ENCODE results near the gene SMIM38.

The SMIM38 gene

DNA sequence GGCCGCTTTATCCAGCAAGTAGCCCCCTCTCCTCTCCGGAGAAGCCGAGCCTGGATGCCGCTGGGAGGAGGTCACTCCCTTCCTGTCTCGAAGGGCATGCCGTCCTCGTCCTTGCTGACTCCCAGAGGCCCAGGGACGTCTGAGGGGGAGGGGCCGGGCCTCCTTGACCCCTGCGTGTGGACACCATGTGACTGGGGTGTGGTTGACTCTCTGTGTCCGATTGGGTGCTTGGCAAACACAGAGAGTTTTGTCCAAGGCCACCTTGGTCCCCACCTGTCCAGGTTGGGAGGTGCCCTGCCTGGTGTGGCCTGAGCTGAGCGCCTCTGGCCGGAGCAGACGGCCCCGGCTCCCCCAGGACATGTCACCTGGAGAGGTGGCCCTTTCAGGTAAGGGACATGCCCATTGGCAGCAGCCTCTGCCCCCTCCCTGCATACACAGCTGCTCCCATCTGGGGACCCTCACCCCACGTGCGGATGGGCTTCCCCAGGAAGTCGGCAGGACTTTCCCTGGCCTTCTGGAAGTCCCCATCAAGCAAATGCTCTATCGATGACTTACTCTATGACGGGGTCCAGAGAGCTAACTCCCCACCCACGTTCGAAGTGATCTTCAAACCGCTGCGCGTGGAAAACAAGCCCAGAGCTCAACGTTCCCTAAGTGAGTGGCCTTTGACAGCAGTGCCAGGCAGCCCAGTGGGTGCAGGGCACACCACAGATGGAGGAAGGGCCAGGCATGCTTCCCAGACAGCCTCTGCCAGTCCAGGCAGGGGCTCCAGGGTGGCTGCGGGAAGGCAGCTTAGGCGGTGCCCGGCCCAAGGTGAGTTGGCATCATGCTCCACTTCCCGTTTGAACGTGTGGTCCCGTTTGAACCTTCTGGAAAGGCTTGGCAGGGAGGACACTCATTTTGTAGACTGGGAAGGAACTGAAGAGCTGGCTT lies at the start of gene SMIM38:
Gene SMIM38 (plus strand): TSS at position 634 of the 933 bp plus-strand sequence. CDS start 1,912 bp downstream, outside the sequence.
- H3K4me3 ChIP-seq (ENCODE audit: low read depth, low read length) = no peak within 1 kb of the TSS
- TF ChIP-seq, protein P1, sequence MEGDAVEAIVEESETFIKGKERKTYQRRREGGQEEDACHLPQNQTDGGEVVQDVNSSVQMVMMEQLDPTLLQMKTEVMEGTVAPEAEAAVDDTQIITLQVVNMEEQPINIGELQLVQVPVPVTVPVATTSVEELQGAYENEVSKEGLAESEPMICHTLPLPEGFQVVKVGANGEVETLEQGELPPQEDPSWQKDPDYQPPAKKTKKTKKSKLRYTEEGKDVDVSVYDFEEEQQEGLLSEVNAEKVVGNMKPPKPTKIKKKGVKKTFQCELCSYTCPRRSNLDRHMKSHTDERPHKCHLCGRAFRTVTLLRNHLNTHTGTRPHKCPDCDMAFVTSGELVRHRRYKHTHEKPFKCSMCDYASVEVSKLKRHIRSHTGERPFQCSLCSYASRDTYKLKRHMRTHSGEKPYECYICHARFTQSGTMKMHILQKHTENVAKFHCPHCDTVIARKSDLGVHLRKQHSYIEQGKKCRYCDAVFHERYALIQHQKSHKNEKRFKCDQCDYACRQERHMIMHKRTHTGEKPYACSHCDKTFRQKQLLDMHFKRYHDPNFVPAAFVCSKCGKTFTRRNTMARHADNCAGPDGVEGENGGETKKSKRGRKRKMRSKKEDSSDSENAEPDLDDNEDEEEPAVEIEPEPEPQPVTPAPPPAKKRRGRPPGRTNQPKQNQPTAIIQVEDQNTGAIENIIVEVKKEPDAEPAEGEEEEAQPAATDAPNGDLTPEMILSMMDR (IDR thresholded peaks at IDR 0.05; ENCODE audit: low read depth, low read length) = no peak

DNA sequence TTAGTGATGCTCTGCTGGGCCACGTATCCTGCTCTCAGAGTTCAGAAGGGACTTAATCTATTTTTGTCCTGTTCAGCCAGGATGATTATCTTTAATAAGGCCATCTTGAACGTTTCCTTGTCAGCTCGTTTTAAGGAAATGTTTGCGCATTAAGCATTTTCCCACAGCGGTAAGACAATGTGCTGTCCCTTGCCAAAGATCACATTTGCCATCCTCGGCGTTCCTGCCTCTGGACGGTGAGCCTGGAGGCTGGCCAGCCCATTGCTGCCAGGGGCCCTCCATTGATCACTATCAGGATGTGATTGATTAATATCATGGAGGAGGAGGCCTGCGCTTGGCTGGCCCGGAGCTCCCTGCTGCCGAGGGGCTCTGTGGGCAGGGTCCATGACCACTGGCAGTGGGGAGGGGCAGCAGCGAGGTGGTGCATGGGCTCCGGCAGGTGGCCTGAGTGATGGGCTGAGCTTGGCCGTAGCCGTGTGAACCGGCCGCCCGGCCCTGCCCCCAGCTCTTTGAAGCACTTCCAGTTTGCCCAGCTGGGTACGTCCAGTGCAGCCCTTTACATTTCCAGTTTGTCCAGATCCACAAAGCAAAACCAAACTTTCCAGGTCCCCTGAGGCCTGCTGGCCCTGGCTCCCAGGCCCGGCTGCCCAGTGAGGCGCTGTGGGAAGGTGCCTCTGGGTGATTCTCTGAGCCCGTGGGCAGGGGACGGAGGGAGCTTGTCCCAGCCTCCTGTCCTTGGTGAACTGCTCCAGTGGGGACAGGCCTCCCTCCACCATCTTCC lies 49.5 kb upstream of the SMIM38 start:
- no peak overlapping the region for H3K4me3 ChIP-seq (ENCODE audit: low read depth, low read length)
- TF ChIP-seq, protein P1 (IDR thresholded peaks at IDR 0.05; ENCODE audit: low read depth, low read length) = no peak

DNA sequence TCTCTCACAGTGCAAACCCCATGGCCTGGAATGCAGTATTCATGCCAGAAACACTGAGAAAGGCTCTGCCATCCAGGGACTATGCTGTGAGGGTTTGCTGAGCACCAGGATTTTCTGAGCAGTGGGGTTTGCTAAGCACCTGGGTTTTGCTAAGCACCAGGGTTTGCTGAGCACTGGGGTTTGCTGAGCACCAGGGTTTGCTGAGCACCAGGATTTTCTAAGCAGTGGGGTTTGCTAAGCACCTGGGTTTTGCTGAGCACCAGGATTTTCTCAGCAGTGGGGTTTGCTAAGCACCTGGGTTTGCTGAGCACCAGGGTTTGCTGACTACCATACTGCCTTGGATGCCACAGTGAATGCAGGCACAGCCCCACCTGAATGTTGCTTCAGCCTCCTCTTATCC lies 48.3 kb upstream of the SMIM38 start:
- TF ChIP-seq, protein P1 (IDR thresholded peaks at IDR 0.05; ENCODE audit: low read depth, low read length) = no peak
- H3K4me3 ChIP-seq (ENCODE audit: low read depth, low read length) = no peak overlapping the region

- H3K4me3 ChIP-seq (ENCODE audit: low read depth, low read length) = no peak overlapping the region
- TF ChIP-seq, protein P1 (IDR thresholded peaks at IDR 0.05; ENCODE audit: low read depth, low read length) = no peak
Observed at GRCh38 chr11:69108030-69108429, 47.7 kb upstream of the SMIM38 start.

GRCh38 chr11:69108559-69108958 lies 47.2 kb upstream of the SMIM38 start:
- TF ChIP-seq, protein P1 (IDR thresholded peaks at IDR 0.05; ENCODE audit: low read depth, low read length) = no peak
- H3K4me3 ChIP-seq (ENCODE audit: low read depth, low read length) = no peak overlapping the region

DNA sequence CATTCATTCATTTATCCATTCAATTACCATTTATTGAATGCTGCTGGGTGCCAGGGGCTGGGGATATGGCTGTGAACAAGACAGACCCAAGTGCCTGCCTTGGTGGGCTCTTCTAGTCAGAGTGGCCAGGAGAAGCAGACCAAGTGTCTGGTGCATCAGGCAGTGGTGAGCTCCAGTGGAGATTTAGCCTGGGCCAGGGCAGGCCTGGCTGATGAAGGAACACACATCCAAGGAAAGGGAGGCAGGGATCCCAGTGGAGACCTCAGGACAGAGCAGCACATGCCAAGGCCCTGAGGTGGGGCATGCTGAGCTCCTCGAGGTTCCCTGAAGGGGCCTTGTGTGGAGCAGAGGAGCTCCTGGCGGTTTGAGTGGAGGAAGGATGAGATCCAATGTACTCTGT lies 46.6 kb upstream of the SMIM38 start:
- TF ChIP-seq, protein P1 (IDR thresholded peaks at IDR 0.05; ENCODE audit: low read depth, low read length) = no peak
- no peak overlapping the region for H3K4me3 ChIP-seq (ENCODE audit: low read depth, low read length)

Measured in WI38 (cell line).